HG02623 (cell line): ENCODE data around the gene VASP.
"Not testable (repeated sequence)": the region's sequence is repeated elsewhere in the genome, so short reads cannot be mapped to it uniquely, and the experiment has no call there.

ENCODE experiments used
- ATAC-seq: cut with Tn5 transposase; IDR thresholded peaks from one replicate; pipeline ENCODE4 v1.9.1; 2021; ENCODE audit warnings: moderate library complexity; ENCODE audit not compliant: unreplicated experiment

VASP gene

DNA sequence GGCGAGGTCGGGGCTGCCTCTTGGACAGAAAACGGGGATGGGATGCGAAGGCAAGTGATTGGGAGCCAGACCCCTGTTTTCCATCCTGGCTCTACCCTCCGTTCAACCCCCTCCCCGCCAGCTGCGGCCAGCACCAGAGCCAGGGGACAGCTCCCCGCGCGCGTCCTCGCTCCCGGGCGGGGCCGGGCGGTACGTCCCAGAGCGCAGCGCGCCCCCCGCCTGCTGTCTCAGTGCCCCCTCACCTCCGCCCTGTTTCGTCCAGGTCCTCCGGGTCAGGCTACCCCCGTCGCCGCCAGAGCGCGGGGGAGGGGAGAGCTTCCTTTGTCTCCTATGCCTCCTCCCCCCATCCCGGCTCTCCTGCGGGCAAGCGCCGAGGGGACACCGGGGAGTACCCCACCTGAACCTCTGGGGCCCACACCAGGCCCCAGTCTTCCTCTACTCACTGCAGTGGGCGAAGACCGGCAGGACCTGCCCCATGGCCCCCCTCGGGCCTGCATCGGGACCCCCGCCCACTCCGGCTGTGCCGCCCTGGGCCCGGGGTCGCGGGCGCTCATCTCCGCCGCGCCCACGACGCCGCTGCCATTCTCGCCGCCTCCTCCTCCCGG, 10.8 kb upstream of the VASP start:
- ATAC-seq = peak; percentile 2

DNA sequence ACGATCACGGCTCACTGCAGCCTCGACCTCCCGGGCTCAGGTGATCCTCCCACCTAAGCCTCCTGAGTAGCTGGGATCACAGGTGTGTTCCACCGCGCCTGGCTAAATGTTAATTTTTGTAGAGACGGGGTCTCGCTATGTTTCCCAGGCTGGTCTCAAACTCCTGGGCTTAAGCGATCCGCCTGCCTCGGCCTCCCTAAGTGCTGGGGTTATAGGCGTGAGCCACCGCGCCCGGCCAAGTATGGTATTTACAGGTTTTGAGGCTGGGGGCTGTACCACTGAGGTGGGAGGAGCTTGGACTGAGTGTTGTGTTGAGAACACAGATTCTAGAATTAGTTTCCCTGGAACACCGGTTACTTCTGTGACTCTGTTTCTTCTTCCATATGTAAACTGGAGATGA, 9.5 kb upstream of the VASP start:
- no peak for ATAC-seq

DNA sequence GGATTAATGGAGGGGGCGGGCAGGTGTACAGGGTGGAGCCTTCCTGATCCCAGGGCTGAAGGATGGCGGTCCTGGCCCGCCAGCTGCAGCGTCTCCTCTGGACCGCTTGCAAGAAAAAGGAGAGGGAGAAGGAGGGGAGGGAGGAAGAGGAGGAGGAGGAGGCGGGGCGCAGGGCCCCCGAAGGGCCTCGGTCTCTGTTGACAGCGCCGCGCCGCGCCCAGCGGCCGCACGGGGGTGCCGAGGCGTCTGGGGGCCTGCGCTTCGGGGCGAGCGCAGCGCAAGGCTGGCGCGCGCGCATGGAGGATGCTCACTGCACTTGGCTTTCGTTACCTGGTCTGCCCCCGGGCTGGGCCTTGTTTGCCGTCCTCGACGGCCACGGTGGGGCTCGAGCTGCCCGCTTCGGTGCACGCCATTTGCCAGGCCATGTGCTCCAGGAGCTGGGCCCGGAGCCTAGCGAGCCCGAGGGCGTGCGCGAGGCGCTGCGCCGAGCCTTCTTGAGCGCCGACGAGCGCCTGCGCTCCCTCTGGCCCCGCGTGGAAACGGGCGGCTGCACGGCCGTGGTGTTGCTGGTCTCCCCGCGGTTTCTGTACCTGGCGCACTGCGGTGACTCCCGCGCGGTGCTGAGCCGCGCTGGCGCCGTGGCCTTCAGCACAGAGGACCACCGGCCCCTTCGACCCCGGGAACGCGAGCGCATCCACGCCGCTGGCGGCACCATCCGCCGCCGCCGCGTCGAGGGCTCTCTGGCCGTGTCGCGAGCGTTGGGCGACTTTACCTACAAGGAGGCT, 8.7 kb upstream of the VASP start, which contains the start of gene PPM1N:
TSS of gene PPM1N (plus strand) at position 33 of the 785 bp plus-strand sequence. CDS start at position 63, 30 bp downstream.
- ATAC-seq = no peak

DNA sequence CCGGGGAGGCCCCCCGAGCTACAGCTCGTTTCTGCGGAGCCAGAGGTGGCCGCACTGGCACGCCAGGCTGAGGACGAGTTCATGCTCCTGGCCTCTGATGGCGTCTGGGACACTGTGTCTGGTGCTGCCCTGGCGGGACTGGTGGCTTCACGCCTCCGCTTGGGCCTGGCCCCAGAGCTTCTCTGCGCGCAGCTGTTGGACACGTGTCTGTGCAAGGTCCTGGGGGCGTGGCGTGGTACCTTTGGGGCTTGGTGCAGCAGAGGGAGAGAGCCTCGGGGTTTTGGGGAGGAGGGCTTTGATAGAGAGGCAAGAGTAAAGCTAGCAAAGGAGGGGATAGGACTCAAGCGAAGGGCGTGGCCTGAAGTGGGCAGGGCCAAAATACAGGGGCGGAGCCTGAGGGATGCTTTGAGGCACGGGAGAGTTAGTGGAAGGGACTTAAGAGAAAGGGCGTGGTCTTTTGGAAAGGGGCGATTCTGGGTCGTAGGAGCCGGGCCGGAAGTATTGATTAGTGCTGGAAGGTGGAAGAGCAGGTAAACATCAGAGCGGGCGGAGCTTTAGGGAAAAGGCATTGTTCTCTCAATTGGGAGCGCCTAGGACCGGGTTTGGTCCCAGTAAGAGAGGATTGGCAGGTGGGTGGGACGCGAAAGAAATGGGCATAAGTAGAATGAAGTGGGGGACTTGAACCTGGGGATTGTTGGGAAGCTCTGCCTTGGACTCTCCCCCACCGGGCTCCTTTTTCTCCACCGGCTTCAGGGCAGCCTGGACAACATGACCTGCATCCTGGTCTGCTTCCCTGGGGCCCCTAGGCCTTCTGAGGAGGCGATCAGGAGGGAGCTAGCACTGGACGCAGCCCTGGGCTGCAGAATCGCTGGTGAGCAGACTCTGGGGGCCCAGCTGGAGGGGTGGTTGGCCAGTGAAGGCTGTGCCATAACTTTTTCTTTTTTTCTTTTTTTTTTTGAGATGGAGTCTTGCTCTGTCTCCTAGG, 7.8 kb upstream of the VASP start:
- ATAC-seq = no peak

DNA sequence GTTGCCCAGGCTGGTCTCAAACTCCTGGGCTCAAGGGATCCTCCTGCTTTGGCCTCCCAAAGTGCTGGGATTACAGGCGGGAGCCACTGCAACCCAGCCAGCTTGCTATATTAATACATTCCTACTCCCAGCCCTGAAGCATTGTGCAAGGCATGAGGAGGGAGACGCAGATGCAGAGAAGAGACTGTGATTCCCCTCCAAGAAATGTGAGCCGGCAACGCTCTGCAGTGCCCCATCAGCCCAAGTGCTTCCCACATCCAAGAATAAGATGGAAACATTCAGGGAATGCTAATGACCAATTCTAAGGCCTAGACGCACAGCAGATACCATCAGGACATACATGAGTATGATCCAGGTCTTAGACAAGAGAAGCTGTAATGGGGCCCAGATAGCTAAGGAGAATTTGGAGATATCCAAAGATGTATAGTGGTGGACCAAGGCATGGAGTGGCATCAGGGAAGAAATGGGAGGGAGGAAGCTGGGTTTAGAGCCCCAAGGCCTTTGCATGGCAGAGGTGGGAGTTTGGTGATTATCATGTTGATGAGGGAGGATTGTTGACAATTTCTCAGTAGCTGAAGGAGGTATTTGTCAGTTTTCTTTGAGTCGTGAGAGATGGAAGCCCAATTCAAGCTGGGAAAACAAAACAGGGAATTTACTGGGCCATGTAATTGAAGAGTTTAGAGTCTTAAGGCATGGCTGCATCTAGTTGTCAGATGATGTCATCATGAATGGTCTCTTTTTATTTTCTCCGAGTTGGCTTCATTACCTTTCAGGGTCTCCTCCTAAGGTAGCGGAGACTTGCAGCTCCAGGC, 6.2 kb upstream of the VASP start:
- no peak for ATAC-seq

DNA sequence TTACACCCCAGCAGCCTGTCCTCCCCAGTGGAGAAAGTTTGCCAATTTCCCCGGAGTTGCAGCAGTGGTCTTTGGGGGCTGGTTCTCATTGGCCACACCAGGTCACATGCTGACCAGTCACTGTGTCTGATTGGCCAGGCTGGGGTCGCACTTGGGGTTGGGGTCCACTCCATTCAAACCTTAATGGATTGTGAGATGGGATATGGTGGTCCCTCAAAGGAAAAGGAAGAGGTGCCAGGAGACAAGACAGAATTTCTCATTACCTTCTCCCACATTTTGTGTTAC, 5.6 kb upstream of the VASP start:
- ATAC-seq = no peak

DNA sequence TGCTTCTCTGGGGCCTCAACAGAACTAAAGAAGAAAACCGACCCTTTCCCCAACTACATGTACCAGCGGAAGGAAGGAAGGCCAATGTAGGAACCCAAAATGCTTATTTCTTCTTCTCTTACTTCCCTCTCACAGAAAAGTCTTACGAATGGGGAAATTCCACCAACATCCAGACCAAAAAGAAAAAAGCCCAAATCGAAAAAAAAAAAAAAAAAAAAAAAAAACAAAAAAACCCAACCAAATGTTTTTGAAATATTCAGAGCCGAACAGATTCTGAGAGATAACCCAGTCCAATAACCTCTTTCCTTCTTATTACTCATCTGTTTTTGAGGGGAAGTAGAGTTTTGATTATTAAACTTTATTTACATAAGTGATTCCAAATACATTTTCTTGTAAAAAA, 5.2 kb upstream of the VASP start:
- ATAC-seq = no peak

DNA sequence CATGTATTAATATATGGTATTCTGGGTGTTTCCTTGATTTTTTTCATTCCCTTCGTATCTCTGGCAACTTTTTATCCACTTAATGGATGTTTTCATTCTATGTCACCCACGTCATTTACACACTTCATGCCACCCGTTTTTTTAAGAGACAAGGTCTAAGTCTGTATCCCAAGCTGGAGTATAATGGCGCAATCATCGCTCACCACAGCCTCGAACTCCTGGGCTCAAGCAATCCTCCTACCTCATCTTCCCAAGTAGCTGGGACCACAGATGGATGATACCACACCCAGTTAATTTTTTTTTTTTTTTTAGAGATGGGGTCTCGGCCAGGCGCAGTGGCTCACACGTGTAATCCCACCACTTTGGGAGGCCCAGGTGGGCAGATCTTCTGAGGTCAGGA, 3.4 kb upstream of the VASP start:
- ATAC-seq = no peak

DNA sequence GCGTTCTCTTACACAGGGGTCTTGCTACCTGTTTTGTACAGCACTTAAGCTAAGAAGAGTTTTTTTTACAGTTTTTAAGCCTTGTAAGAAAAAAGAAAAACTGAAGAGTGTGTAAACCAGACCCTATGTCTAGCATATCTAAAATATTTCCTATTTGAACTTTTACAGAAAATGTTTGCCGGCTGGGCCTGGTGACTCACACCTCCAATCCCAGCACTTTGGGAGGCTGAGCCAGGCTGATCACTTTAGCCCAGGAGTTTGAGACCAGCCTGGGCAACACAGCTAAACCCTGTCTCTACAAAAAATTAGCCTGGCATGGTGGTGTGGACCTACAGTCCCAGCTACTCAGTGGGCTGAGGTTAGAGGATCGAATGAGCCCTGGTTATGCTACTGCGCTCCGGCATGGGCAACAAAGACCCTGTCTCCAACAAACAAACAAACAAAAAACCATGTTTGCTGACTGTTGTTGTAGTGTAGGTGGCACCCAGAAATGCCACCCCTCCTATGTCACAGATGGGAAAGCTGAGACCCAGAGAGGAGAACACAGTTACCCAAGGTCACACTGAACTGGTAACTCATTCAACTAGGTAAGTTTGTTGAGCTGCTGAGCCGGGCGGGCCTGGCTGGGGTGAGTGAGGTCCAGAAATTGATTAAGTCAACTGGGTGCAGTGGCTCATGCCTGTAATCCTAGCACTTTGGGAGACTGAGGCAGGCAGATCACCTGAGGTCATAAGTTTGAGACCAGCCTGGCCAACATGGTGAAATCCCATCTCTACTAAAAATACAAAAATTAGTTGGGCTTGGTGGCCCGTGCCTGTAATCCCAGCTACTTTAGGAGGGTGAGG, 1.9 kb upstream of the VASP start:
- ATAC-seq = no peak

DNA sequence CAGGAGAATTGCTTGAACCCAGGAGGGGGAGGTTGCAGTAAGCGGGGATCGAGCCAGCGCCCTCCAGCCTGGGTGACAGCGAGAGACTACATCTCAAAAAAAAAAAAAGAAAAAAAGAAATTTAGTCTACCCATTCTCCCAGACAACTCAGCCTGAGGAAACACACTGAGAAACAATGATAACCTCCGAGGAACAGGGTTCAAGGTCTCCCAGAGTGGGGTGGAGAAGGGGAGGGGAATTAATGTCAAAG, 1.4 kb upstream of the VASP start:
- ATAC-seq = no peak

DNA sequence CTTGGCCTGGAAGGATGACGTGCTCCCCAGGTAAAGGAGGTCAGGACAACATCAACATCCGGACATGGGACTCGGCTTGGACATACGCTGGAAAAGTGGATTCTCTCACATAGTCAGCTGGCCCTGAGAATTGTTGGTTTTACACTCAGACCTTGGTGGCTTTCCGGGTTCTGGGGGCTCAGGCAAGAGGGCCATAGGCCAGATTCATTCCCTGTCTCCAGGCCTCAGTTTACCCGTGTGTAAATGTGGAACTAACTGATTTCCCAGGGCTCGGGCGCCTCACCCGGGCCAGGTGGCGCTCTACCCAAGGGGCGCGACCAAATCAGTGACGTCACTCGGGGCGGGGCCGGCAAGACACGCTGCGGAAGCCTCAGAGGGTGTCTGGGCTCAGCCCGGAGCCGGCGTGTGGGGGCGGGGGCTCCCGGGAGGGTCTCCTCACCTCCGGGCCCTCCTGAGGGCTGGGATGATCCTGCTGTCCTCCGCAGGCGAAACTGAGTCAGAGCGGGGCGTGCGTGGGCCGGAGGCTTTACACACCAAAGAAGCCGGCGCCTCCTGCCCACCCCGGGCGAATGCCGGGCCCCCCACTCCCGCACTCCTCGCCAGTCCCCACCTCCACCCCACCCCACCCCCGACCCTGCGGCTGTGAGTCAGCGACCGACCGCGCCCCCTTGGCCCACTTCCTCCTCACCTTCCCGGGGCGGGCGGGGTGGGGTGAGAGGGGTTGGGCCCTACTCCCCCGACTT, 862 bp upstream of the VASP start:
- peak; percentile 50 for ATAC-seq

DNA sequence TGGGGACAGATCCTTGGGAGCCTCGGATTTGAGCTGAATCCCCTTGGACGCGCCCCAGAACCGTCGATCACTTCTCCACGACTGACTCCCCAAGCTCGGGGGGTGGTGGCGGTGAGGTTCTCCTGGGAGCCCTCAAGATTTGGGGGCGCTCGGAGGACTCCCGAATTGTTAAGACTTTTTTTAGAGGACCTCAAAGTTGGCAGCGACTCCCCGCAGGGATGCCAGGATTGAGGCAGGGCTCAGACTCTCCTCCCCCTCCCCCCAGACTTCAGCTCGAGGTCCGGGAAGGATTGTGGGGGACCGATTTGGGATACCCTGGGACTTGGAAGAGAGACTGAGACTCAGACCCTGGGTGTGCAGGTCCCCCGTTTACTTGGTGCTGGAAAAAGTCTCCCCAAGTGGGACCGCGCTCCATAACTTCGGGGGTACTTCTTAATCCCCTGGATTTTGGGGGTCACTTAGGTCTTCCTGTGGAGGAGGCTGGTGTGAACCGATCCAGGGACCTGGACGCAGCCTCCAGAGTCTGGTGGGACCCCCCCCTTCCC, 665 bp downstream of the VASP start:
- ATAC-seq = no peak

DNA sequence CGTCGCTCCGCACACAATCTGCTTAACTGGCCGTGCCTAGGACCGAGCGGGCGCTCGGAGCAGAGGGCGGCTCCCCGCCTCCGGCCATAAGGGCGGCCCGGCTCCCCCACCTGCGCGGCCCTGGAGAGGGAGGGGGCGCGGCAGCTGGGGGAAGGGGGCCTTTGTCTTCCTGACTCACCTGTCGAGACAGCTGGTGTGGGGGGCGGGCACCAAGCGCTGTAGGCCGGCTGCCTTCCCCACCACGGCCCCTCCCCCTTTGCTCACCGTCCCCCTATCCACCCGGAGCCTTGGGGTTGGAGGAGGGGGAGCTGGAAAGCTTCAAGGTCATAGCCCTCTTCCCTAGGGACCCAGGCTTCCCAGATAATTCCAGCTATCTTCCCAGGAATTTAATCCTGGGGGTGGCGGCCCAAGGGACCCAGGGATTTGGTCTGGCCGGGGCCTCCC, 1.2 kb downstream of the VASP start:
- no peak for ATAC-seq

DNA sequence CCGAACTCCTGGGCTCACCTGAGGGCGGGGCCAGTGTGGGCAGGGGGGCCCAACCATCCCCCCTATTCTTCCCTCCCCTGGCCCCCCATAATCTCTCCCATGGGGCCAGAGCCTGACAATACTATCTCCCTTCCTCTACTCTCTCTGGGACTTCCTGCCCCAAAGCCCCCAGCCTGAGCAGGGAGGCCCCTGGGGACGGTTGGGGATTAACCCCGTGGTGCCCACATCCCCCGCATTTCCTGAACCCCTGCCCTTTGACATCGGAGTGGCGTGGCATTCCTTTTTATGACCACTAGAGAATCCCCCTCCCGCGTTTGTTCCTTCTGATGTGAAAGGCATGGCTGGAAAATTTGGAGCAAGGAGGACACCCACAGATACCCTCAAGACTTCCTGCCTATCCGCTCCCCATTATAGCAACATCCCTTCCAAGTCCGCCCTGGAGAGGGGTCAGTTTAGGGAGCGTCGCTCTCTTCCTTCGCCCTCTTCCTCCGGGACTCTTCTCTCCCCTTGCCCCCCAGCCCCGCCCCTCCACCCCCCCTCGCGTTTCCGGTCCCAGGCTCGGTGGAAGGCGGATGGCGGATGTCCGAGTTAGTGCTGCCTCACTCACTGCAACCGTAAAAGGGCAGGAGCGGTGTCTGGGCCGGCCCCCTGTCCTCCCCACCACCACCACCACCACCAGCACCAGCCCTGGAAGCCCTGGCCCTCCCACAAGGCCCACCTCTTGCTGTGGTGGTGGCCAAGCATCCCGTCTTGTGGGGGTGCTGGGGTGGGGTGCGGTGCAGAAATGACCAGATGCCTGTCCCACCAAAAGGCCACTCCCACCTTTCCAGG, 1.8 kb downstream of the VASP start:
- no peak for ATAC-seq

DNA sequence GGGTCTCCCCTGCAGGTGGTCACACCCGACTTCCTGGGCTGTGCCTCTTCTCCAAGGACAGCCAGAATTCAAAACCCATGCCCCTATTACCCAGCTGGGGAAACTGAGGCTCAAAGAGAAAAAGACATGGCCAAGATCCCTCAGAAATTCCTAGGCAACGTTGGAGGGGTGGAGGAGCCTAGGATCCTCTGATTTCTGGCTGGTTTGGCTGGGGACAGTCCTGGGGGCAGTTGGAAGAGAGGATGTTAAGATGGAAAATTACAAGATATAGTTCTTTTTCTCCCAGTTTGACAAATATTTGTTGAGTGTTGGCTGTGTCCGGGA, 2.4 kb downstream of the VASP start:
- no peak for ATAC-seq

DNA sequence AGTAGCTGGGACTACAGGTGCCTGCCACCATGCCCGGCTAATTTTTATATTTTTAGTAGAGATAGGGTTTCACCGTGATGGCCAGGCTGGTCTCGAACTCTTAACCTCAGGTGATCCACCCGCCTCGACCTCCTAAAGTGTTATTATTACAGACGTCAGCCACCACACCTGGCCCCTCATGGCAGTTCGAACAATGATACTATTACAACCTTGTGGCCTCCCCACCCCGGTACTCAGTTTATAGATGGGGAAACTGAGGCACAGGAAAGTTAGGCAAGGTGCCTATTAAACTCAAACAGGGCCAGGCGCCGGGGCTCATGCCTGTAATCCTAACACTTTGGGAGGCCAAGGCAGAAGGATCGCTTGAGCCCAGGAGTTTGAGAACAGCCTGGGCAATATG, 3.1 kb downstream of the VASP start:
- not testable (repeated sequence) for ATAC-seq

DNA sequence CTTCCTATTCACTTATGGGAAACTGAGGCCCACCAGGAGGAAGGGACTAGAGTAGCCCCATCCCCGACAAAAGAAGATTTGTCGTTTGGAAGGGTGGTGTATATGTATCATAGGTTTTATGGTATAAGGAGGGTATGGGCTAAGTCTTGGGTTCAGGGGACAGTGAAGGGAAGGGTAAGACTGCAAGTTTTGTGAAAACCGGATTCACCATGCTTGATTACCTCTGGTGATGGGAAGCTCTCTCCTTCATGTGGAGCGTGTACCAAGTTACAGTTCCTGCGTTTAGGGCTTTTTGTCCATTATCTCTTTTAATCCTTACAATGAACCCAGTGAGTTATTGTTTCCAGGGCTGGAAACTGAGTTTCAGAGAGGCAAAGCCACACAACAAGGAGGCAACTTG, 3.8 kb downstream of the VASP start:
- ATAC-seq = no peak

DNA sequence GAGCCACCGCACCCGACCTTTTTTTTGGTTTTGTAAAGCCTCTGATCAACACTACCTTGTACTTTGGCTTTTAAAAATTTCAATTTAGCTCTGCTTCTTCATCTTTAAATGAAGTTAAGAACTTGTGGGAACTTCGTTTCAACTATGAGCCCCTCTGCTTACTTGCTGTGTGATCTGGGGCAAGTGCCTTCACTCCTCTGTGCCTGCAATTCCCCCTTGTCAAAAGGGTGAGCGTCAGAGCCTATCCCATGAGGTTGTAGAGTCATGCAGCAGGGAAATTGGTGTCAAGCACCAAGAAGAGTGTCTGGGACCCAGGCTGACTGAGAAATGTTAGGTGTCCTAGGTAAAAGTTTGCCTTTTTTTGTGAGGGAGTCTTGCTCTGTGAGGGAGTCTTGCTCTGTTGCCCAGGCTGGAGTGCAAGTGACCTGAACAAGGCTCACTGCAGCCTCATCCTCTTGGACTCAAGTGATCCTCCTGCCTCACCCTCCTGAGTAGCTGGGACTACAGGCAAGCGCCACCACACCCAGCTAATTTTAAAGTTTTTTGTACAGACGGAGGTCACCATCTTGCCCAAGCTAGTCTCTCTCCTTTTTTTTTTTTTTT, 5.7 kb downstream of the VASP start:
- ATAC-seq = no peak
